HL-60 (cell line): ENCODE measurements around the gene FAM76A.

ENCODE experiments used
- DNase-seq, 2 experiments: peaks; one replicate each; pipeline ENCODE4 v3.0.0-alpha.2; 2010 to 2020; ENCODE audit warnings: low read depth in 1 of 2, low spot score in 1 of 2
- H3K27ac ChIP-seq: fragments of 250-450 bp; sonication (Bioruptor Pico); replicated peaks from 2 replicates; pipeline ENCODE4 v1.5.1; 2020; ENCODE audit warnings: mild to moderate bottlenecking, moderate library complexity
- H3K27me3 ChIP-seq: fragments of 250-450 bp; sonication (Bioruptor Pico); 2 replicates; pipeline ENCODE4 v1.5.1; 2021; ENCODE audit warnings: mild to moderate bottlenecking, moderate library complexity; ENCODE audit not compliant: insufficient read depth, poor library complexity, severe bottlenecking
- H3K4me3 ChIP-seq: replicated peaks from 2 replicates; pipeline ENCODE4 v1.5.1; 2011; ENCODE audit warnings: mild to moderate bottlenecking, control low read depth, low read length; ENCODE audit not compliant: insufficient read depth
- CTCF ChIP-seq: IDR thresholded peaks from one replicate; pipeline ENCODE4 v1.5.1; 2011; ENCODE audit warnings: low read length, control low read depth, inconsistent platforms; ENCODE audit not compliant: insufficient read depth
- GABPA ChIP-seq: IDR thresholded peaks from 2 replicates; pipeline ENCODE4 v1.6.1; 2012; ENCODE audit warnings: low read depth
- POLR2AphosphoS5 ChIP-seq: IDR thresholded peaks from 2 replicates; pipeline ENCODE4 v1.6.1; 2012; ENCODE audit warnings: low read depth
- REST ChIP-seq: IDR thresholded peaks from 2 replicates; pipeline ENCODE4 v1.6.1; 2012; ENCODE audit warnings: low read depth; ENCODE audit not compliant: insufficient replicate concordance
- SPI1 ChIP-seq: IDR thresholded peaks from 2 replicates; pipeline ENCODE4 v1.6.1; 2012; ENCODE audit warnings: low read depth, mild to moderate bottlenecking, borderline replicate concordance

The FAM76A gene

GRCh38 chr1:27760426-27760825 is 34.7 kb downstream of the FAM76A start:
- Histone ChIP-seq H3K27me3 (no peaks in the 10 kb centered on the region), H3K27ac (no peak overlapping the region), H3K4me3 (no peak overlapping the region)
- TF ChIP-seq SPI1 (no peak), CTCF (no peak), GABPA (no peak), REST (no peak), POLR2AphosphoS5 (no peak)
- no peak for DNase-seq

- no peaks in the 10 kb centered on the region for H3K27me3 ChIP-seq
- no peak for DNase-seq
- no peak overlapping the region for H3K27ac ChIP-seq
- no peak for TF ChIP-seq SPI1
- no peak for TF ChIP-seq CTCF
- no peak for TF ChIP-seq GABPA
- no peak for TF ChIP-seq POLR2AphosphoS5
- TF ChIP-seq REST: no peak
- H3K4me3 ChIP-seq: no peak overlapping the region
These were observed 36.3 kb downstream of the FAM76A start for GRCh38 chr1:27762033-27762432.

GRCh38 chr1:27763358-27763757 is 37.6 kb downstream of the FAM76A start:
- Histone ChIP-seq H3K27me3 (no peaks in the 10 kb centered on the region), H3K4me3 (no peak overlapping the region), H3K27ac (no peak overlapping the region)
- no peak for TF ChIP-seq REST
- no peak for TF ChIP-seq SPI1
- TF ChIP-seq CTCF: no peak
- no peak for TF ChIP-seq POLR2AphosphoS5
- TF ChIP-seq GABPA: no peak
- no peak for DNase-seq
